CD14-positive monocyte (primary cell): ENCODE data around the gene TSPEAR. TPM values are rescaled to one million over a fixed set of nuclear protein-coding genes. Genes with fewer than 3 reads are reported as not detected.
"Not testable (repeated sequence)": the region's sequence is repeated elsewhere in the genome, so short reads cannot be mapped to it uniquely, and the experiment has no call there.

Source experiments
- DNase-seq, 3 donors: peaks; one replicate each; pipeline ENCODE4 v3.0.0-alpha.2; 2011 to 2022
- H2AFZ ChIP-seq: 2 replicates; pipeline ENCODE4 v1.6.0; 2012; ENCODE audit warnings: mild to moderate bottlenecking, low read depth, low read length, inconsistent platforms; ENCODE audit not compliant: insufficient read depth, poor library complexity, severe bottlenecking
- H3K27ac ChIP-seq, 2 donors: 1 replicate in 1 of 2; 2 replicates in 1 of 2; pipeline ENCODE4 v1.5.1; 2012 to 2013; ENCODE audit warnings: low read length in 2 of 2, control low read depth in 1 of 2, inconsistent platforms in 1 of 2, low read depth in 1 of 2, mild to moderate bottlenecking in 1 of 2
- H3K27me3 ChIP-seq, 2 donors: one replicate each; pipeline versions ENCODE4 v1.6.0 to v1.6.1; 2011 to 2013; ENCODE audit warnings: low read length in 2 of 2; ENCODE audit not compliant: control insufficient read depth in 2 of 2, insufficient read depth in 2 of 2
- H3K36me3 ChIP-seq, 2 donors: replicated peaks in 1 of 2; 1 replicate in 1 of 2; 2 replicates in 1 of 2; pipeline versions ENCODE4 v1.5.1 to v1.6.1; 2012 to 2013; ENCODE audit warnings: low read length in 2 of 2, control low read depth in 1 of 2, inconsistent platforms in 1 of 2, mild to moderate bottlenecking in 1 of 2; ENCODE audit not compliant: insufficient read depth in 2 of 2, control insufficient read depth in 1 of 2
- H3K4me1 ChIP-seq, 2 donors: 1 replicate in 1 of 2; 2 replicates in 1 of 2; pipeline versions ENCODE4 v1.5.1 to v1.6.1; 2012 to 2013; ENCODE audit warnings: low read length in 2 of 2, control low read depth in 1 of 2, inconsistent platforms in 1 of 2, mild to moderate bottlenecking in 1 of 2, moderate library complexity in 1 of 2; ENCODE audit not compliant: insufficient read depth in 2 of 2, control insufficient read depth in 1 of 2
- H3K4me2 ChIP-seq: replicated peaks from 2 replicates; pipeline ENCODE3; 2012; ENCODE audit warnings: low read length, moderate library complexity, mild to moderate bottlenecking; ENCODE audit not compliant: poor library complexity, severe bottlenecking; ENCODE audit errors: extremely low read depth
- H3K4me3 ChIP-seq, 3 experiments: fragments of 200-600 bp in 1 of 3; sonication (generic) in 1 of 3; replicated peaks in 1 of 3; 1 replicate in 2 of 3; 2 replicates in 1 of 3; pipeline ENCODE4 v1.5.1; 2011 to 2013; ENCODE audit warnings: low read length in 3 of 3, mild to moderate bottlenecking in 3 of 3, control low read depth in 2 of 3, low read depth in 2 of 3, inconsistent platforms in 1 of 3, moderate library complexity in 1 of 3
- H3K79me2 ChIP-seq: 2 replicates; pipeline ENCODE4 v1.6.0; 2012; ENCODE audit warnings: mild to moderate bottlenecking, control low read depth, inconsistent platforms, low read length, moderate library complexity; ENCODE audit not compliant: insufficient read depth
- H3K9ac ChIP-seq: 2 replicates; pipeline ENCODE4 v1.6.0; 2017; ENCODE audit warnings: low read length, mild to moderate bottlenecking; ENCODE audit not compliant: insufficient read depth, poor library complexity, severe bottlenecking
- H3K9me3 ChIP-seq, 2 donors: replicated peaks in 1 of 2; 1 replicate in 1 of 2; 2 replicates in 1 of 2; pipeline versions ENCODE4 v1.5.1 to v1.6.1; 2012 to 2013; ENCODE audit warnings: low read length in 2 of 2, control low read depth in 1 of 2; ENCODE audit not compliant: control insufficient read depth in 1 of 2, insufficient read depth in 1 of 2
- H4K20me1 ChIP-seq: 2 replicates; pipeline ENCODE4 v1.6.0; 2012; ENCODE audit warnings: mild to moderate bottlenecking, low read length, control low read depth, moderate library complexity; ENCODE audit not compliant: insufficient read depth
- H3K27ac Mint-ChIP-seq, 7 donors: one replicate each; pipeline ENCODE4 v1.8.0; 2020; ENCODE audit warnings: mild to moderate bottlenecking in 7 of 7, mixed read lengths in 7 of 7, moderate library complexity in 6 of 7, inconsistent platforms in 2 of 7
- H3K27me3 Mint-ChIP-seq, 3 donors: one replicate each; pipeline ENCODE4 v1.8.0; 2021 to 2022; ENCODE audit warnings: low read depth in 3 of 3, mild to moderate bottlenecking in 3 of 3, mixed read lengths in 3 of 3, moderate library complexity in 3 of 3, inconsistent platforms in 1 of 3
- H3K36me3 Mint-ChIP-seq, 2 donors: one replicate each; pipeline ENCODE4 v1.8.0; 2020; ENCODE audit warnings: mixed read lengths in 2 of 2, inconsistent platforms in 1 of 2, mild to moderate bottlenecking in 1 of 2
- H3K4me1 Mint-ChIP-seq: one replicate; pipeline ENCODE4 v1.8.0; 2020; ENCODE audit warnings: mild to moderate bottlenecking, mixed read lengths
- H3K4me3 Mint-ChIP-seq, 2 donors: one replicate each; pipeline ENCODE4 v1.8.0; 2020; ENCODE audit warnings: mild to moderate bottlenecking in 2 of 2, mixed read lengths in 2 of 2, moderate library complexity in 1 of 2
- H3K9me3 Mint-ChIP-seq, 7 donors: one replicate each; pipeline ENCODE4 v1.8.0; 2020 to 2022; ENCODE audit warnings: mixed read lengths in 7 of 7, mild to moderate bottlenecking in 6 of 7, moderate library complexity in 6 of 7, inconsistent platforms in 2 of 7
- WGBS: methylation state at CpG from one replicate; pipeline ENCODE4 v1.1.5; 2013; ENCODE audit warnings: missing lambda C conversion rate; ENCODE audit not compliant: insufficient coverage; 5-methylcytosine and 5-hydroxymethylcytosine counted together
- intact Hi-C, 2 donors: fragments of 100-400 bp; cut with micrococcal nuclease; formaldehyde crosslinking; loops; one replicate each; pipeline versions ENCODE4 v1.15.0 to v1.15.1; 2023
- polyA plus RNA-seq, 3 donors: library from polyadenylated mRNA; depleted of rRNA in 1 of 3; unstranded in 2 of 3; stranded (reverse) in 1 of 3; fragments of 300-500 nt in 2 of 3; fragments of >200 nt in 1 of 3; fragmentation: Illumina TruSeq in 2 of 3; gene quantifications; 1 replicate in 2 of 3; 2 replicates in 1 of 3; pipeline ENCODE4 v1.2.3, GENCODE V29; 2012 to 2021
- TF ChIP-seq, protein P1 (sequence below): fragments of 200-600 bp; IDR thresholded peaks from one replicate; pipeline ENCODE4 v1.8.0; 2022; ENCODE audit warnings: antibody characterized with exemption, mild to moderate bottlenecking

Gene TSPEAR
- polyA plus RNA-seq, 3 donors: not detected

DNA sequence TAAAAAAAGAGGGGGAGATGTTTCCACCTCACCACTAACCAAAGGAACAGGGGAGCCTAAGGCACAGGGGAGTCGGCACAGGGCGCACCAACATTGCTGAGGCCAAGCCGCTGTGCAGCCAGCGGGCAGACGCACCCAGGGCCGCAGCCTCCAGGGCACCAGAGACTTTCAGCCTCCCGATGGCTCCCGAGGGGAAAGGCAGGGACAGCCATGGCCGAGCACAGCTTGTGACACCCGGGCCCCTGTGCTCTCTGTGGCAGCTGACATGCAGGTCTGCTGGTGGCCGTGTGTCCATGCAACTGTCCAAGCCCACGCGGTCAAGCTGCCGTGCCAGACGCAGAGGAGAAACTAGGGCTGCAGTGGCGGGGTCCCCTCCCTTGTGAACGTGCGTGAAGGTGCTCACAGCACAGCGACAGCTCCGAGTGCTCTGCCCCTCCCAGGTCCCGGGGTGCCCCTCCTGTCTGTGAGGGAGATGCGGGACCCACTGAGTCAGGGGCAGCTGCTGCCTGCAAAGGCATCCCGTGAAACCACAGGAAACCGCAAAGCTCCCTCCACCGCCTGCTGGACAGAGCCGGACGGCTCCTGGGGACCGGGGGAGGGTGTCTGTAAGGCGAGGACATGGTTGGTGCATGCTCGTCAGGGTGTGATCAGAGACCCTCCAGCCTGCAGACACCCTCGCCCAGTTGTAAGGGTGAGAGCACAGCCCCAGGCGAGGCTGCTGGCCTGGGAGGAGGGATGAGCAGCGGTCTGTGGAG, 62.6 kb downstream of the TSPEAR start:
- H3K4me3 Mint-ChIP-seq: no peak overlapping the region
- H3K79me2 ChIP-seq: no peaks in the 10 kb centered on the region
- no peak overlapping the region for H3K4me2 ChIP-seq
- no peak for DNase-seq
- H3K36me3 Mint-ChIP-seq: no peaks in the 10 kb centered on the region
- WGBS: 76% methylated on average over 27 of the region's 33 CpGs
- no peak overlapping the region for H3K27ac Mint-ChIP-seq
- peaks cover 15 to 36% (median 31%) of the 10 kb centered on the region in 7 donors for H3K9me3 Mint-ChIP-seq
- H3K27me3 Mint-ChIP-seq: peaks cover 2 to 13% (median 6%) of the 10 kb centered on the region in 3 donors
- TF ChIP-seq, protein P1, sequence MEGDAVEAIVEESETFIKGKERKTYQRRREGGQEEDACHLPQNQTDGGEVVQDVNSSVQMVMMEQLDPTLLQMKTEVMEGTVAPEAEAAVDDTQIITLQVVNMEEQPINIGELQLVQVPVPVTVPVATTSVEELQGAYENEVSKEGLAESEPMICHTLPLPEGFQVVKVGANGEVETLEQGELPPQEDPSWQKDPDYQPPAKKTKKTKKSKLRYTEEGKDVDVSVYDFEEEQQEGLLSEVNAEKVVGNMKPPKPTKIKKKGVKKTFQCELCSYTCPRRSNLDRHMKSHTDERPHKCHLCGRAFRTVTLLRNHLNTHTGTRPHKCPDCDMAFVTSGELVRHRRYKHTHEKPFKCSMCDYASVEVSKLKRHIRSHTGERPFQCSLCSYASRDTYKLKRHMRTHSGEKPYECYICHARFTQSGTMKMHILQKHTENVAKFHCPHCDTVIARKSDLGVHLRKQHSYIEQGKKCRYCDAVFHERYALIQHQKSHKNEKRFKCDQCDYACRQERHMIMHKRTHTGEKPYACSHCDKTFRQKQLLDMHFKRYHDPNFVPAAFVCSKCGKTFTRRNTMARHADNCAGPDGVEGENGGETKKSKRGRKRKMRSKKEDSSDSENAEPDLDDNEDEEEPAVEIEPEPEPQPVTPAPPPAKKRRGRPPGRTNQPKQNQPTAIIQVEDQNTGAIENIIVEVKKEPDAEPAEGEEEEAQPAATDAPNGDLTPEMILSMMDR: no peak
- intact Hi-C loops: no loop called here
- no peaks in the 10 kb centered on the region for H4K20me1 ChIP-seq
- H3K4me1 ChIP-seq: no peaks in the 10 kb centered on the region
- no peak overlapping the region for H3K4me3 ChIP-seq
- H3K27me3 ChIP-seq: no peaks in the 10 kb centered on the region
- no peaks in the 10 kb centered on the region for H3K36me3 ChIP-seq
- H2AFZ ChIP-seq: no peak overlapping the region
- H3K9ac ChIP-seq: no peak overlapping the region
- H3K4me1 Mint-ChIP-seq: no peaks in the 10 kb centered on the region
- H3K9me3 ChIP-seq: peaks cover 12 to 18% of the 10 kb centered on the region in 2 donors
- H3K27ac ChIP-seq: no peak overlapping the region

DNA sequence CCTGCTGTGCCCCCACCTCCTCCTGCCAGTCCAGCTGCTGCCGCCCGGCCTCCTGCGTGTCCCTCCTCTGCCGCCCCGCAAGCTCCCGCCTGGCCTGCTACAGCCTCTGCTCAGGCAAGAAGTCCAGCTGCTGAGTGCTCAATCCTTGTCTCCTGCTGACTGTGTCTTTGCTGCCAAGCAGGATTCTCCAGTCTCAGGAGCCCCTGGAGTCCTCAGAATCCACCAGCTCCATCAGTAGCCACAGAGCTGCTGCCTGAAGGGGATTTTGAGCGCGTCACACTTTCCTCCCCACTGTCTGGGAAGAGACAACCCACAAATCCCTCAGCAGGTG, 64.2 kb downstream of the TSPEAR start:
- peaks cover 2 to 8% (median 6%) of the 10 kb centered on the region in 3 donors for H3K27me3 Mint-ChIP-seq
- H3K27ac ChIP-seq: no peak overlapping the region
- H3K36me3 ChIP-seq: no peaks in the 10 kb centered on the region
- no peaks in the 10 kb centered on the region for H3K4me1 Mint-ChIP-seq
- H3K4me3 ChIP-seq: no peak overlapping the region
- H3K36me3 Mint-ChIP-seq: no peaks in the 10 kb centered on the region
- DNase-seq: no peak
- H3K79me2 ChIP-seq: no peaks in the 10 kb centered on the region
- H3K9me3 Mint-ChIP-seq: peaks cover 17 to 38% (median 27%) of the 10 kb centered on the region in 7 donors
- H2AFZ ChIP-seq: no peak overlapping the region
- H3K9me3 ChIP-seq: peaks cover 12 to 26% of the 10 kb centered on the region in 2 donors
- H4K20me1 ChIP-seq: no peaks in the 10 kb centered on the region
- no peaks in the 10 kb centered on the region for H3K27me3 ChIP-seq
- H3K4me2 ChIP-seq: no peak overlapping the region
- intact Hi-C loops: no loop called here
- WGBS: 63% methylated on average over 6 of the region's 8 CpGs
- no peaks in the 10 kb centered on the region for H3K4me1 ChIP-seq
- H3K27ac Mint-ChIP-seq: no peak overlapping the region
- TF ChIP-seq, protein P1: no peak
- H3K4me3 Mint-ChIP-seq: no peak overlapping the region
- no peak overlapping the region for H3K9ac ChIP-seq

DNA sequence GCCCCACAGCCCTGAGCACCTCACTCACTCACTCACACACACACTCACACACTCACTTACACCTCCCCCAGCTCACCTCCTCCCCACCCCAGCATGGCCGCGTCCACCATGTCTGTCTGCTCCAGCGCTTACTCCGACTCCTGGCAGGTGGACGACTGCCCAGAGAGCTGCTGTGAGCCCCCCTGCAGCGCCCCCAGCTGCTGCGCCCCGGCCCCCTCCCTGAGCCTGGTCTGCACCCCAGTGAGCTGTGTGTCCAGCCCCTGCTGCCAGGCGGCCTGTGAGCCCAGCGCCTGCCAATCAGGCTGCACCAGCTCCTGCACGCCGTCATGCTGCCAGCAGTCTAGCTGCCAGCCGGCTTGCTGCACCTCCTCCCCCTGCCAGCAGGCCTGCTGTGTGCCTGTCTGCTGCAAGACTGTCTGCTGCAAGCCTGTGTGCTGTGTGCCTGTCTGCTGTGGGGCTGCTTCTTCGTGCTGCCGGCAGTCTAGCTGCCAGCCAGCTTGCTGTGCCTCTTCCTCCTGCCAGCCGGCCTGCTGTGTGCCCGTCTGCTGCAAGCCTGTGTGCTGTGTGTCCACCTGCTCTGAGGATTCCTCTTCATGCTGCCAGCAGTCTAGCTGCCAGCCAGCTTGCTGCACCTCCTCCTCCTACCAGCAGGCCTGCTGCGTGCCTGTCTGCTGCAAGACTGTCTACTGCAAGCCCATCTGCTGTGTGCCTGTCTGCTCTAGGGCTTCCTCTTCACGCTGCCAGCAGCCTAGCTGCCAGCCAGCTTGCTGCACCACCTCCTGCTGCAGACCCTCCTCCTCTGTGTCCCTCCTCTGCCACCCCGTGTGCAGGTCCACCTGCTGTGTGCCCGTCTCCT, 64.8 kb downstream of the TSPEAR start, which contains the start of gene KRTAP10-11:
Gene KRTAP10-11 (plus strand): TSS at position 49 of the 856 bp plus-strand sequence. CDS start 45 bp downstream, at position 94.
- H3K4me3 ChIP-seq, DNase-seq, H3K36me3 Mint-ChIP-seq, H3K4me1 Mint-ChIP-seq, H3K4me2 ChIP-seq, H3K79me2 ChIP-seq, intact Hi-C loops, H3K4me1 ChIP-seq, H4K20me1 ChIP-seq, H3K9ac ChIP-seq, H3K4me3 Mint-ChIP-seq, H3K27me3 ChIP-seq, H3K27me3 Mint-ChIP-seq, H3K36me3 ChIP-seq, H2AFZ ChIP-seq, H3K27ac ChIP-seq, H3K27ac Mint-ChIP-seq: not testable (repeated sequence)
- peaks cover 14 to 26% of the 10 kb centered on the region in 2 donors for H3K9me3 ChIP-seq
- 84% methylated on average over 17 of the region's 21 CpGs for WGBS
- H3K9me3 Mint-ChIP-seq: peaks cover 17 to 42% (median 30%) of the 10 kb centered on the region in 7 donors
